RWPE2 (cell line): ENCODE measurements around the gene LYSET.
A peak's percentile ranks its signal among the peaks of the same experiment; 100 is the strongest.
"Not testable (repeated sequence)": the region's sequence is repeated elsewhere in the genome, so short reads cannot be mapped to it uniquely, and the experiment has no call there.

ENCODE experiments used
- ATAC-seq: fragments of 200-7000 bp; cut with Tn5 transposase; 3 replicates; pipeline ENCODE4 v1.9.1; 2021; ENCODE audit warnings: low read depth
- DNase-seq: peaks from one replicate; pipeline ENCODE4 v3.0.0-alpha.2; 2020; ENCODE audit warnings: low spot score
- H3K27ac ChIP-seq: fragments of 450-650 bp; 2 replicates; pipeline ENCODE4 v1.5.1; 2017; ENCODE audit warnings: mild to moderate bottlenecking; ENCODE audit not compliant: poor library complexity, severe bottlenecking
- H3K27me3 ChIP-seq: fragments of 250-450 bp; sonication (Bioruptor Pico); 2 replicates; pipeline ENCODE4 v1.5.1; 2021; ENCODE audit warnings: mild to moderate bottlenecking, moderate library complexity; ENCODE audit not compliant: insufficient read depth, poor library complexity, severe bottlenecking
- H3K36me3 ChIP-seq: fragments of 250-450 bp; sonication (Bioruptor Pico); 2 replicates; pipeline ENCODE4 v1.5.1; 2020; ENCODE audit warnings: low read depth, mild to moderate bottlenecking, moderate library complexity
- H3K4me1 ChIP-seq: fragments of 250-450 bp; sonication (Bioruptor Pico); 2 replicates; pipeline ENCODE4 v1.5.1; 2021; ENCODE audit warnings: mild to moderate bottlenecking, moderate library complexity; ENCODE audit not compliant: insufficient read depth, poor library complexity, severe bottlenecking
- H3K4me3 ChIP-seq: fragments of 250-450 bp; sonication (Bioruptor Pico); 2 replicates; pipeline ENCODE4 v1.5.1; 2021; ENCODE audit warnings: mild to moderate bottlenecking, moderate library complexity; ENCODE audit not compliant: severe bottlenecking
- H3K9me3 ChIP-seq: fragments of 250-450 bp; sonication (Bioruptor Pico); 2 replicates; pipeline ENCODE4 v1.5.1; 2021; ENCODE audit warnings: mild to moderate bottlenecking, moderate library complexity; ENCODE audit not compliant: severe bottlenecking
- TF ChIP-seq, protein P1 (sequence below): fragments of 450-650 bp; IDR thresholded peaks from one replicate; pipeline ENCODE4 v1.5.1; 2017; ENCODE audit warnings: mild to moderate bottlenecking, moderate library complexity; ENCODE audit not compliant: poor library complexity, severe bottlenecking

LYSET gene

DNA sequence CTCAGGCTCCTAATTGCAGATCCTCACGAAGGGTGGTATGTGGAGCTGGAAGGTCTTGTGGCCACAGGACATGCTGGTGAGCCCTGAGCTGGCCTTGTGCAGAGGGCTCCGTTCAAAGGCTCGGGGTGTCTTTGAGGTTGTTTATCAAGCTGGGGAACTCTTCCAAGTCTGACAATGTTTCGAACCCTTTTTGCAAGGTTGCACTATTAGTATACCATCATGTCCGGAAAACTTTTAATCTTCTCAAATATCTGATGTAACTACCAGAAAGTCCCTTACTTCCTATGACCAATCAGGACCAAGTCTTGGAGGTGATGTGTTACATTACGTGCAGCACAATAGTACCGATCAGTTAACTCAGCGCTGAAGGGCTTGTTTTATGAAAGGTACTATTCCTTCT is 43.4 kb downstream of the LYSET start:
- no peak for DNase-seq
- peaks cover 44% of the 10 kb centered on the region for H3K36me3 ChIP-seq
- no peaks in the 10 kb centered on the region for H3K4me1 ChIP-seq

DNA sequence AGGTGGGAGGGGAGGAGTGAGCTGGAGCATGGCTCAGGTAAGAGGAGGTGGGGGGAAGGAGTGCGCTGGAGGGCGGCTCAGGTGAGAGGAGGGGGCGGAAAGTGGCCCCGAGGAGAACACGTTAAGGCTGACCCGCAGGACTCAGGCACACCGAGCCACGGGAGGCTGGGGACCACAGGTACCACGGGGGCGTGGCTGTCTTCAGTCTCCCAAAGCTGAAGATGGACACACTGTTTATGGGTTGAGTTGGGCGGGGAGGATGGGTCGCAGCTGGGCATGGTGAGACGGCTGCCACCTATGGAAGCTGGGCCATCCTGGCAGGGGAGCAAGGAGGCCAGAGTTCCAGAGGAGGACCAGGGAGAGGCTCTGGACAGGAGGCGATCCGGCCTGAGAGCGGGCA is 45.4 kb downstream of the LYSET start:
- ATAC-seq = no peak
- H3K27me3 ChIP-seq = no peaks in the 10 kb centered on the region
- TF ChIP-seq, protein P1, sequence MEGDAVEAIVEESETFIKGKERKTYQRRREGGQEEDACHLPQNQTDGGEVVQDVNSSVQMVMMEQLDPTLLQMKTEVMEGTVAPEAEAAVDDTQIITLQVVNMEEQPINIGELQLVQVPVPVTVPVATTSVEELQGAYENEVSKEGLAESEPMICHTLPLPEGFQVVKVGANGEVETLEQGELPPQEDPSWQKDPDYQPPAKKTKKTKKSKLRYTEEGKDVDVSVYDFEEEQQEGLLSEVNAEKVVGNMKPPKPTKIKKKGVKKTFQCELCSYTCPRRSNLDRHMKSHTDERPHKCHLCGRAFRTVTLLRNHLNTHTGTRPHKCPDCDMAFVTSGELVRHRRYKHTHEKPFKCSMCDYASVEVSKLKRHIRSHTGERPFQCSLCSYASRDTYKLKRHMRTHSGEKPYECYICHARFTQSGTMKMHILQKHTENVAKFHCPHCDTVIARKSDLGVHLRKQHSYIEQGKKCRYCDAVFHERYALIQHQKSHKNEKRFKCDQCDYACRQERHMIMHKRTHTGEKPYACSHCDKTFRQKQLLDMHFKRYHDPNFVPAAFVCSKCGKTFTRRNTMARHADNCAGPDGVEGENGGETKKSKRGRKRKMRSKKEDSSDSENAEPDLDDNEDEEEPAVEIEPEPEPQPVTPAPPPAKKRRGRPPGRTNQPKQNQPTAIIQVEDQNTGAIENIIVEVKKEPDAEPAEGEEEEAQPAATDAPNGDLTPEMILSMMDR = no peak
- no peak overlapping the region for H3K4me3 ChIP-seq
- H3K36me3 ChIP-seq = peaks cover 29% of the 10 kb centered on the region
- H3K4me1 ChIP-seq = no peaks in the 10 kb centered on the region
- H3K9me3 ChIP-seq = no peaks in the 10 kb centered on the region
- no peak for DNase-seq
- no peak overlapping the region for H3K27ac ChIP-seq

More for the DNA sequence above, 43.4 kb downstream of the LYSET start:
- Histone ChIP-seq H3K27me3 (no peaks in the 10 kb centered on the region), H3K4me3 (no peak overlapping the region), H3K9me3 (no peaks in the 10 kb centered on the region), H3K27ac (no peak overlapping the region)
- TF ChIP-seq, protein P1 = no peak
- ATAC-seq = no peak

DNA sequence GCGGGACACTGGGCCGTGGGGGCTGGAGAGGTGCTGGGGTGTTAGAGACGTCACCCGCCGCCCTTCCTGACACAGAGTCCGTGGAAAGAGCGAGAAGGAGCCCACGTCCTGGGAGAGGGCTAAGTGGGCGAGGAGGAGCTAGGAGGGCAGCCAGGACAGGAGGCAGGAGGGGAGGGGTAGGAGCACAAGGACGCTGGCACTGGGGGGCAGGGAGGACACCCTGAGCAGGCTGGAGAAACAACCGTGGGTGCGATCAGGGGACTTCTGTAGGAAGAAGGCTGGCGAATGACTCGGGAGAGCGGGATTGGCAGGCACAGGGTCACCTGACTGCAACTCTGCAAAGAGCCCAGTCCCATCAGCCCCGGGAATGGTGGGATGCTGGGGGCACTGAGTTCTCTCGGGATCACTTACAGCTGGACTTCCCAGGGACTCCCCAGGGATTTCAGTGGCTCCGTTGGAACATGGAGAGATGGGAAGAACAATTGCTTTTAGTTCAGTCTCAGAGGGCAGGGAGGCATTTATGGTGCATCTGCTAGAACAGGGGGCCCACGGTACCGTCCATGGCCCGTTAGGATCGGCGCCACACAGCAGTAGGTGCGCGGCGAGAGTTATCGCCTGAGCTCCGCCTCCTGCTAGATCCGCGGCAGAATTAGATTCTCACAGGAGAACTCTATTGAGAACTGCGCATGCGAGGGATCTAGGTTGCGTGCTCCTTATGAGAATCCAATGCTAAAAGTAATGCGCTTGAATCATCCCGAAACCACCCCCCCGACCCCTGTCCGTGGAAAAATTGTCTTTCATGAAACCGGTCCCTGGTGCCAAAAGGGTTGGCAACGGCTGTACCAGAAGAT is 46.2 kb downstream of the LYSET start:
- Histone ChIP-seq H3K36me3 (peaks cover 21% of the 10 kb centered on the region), H3K4me1 (no peaks in the 10 kb centered on the region), H3K9me3 (no peaks in the 10 kb centered on the region), H3K4me3 (peak overlapping the region; percentile 27), H3K27me3 (no peaks in the 10 kb centered on the region), H3K27ac (no peak overlapping the region)
- ATAC-seq (peak; percentile 60), DNase-seq (no peak)
- TF ChIP-seq, protein P1 = no peak

DNA sequence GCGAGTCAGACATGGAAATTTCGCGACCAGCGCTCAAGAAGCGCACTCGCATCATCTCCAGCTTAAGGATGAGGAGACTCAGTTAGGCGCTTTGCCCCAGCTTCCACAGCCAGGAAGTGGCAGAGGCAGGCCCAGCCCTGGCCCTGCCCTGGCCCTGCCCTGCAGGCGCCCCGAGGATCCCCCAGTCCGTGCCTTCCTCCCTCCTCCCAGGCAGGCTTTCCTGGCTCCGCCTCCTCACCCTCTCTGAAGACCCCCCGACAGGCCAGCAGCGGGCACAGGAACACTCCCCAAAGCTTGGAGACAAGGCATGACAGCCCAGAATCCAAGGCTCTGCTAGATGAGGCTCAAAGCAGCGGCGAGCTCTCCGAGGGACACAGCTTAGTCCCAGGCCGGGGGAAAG is 47.0 kb downstream of the LYSET start:
- TF ChIP-seq, protein P1 = no peak
- H3K36me3 ChIP-seq = peaks cover 17% of the 10 kb centered on the region
- H3K27me3 ChIP-seq = no peaks in the 10 kb centered on the region
- H3K4me3 ChIP-seq = no peak overlapping the region
- no peaks in the 10 kb centered on the region for H3K4me1 ChIP-seq
- H3K9me3 ChIP-seq = no peaks in the 10 kb centered on the region
- DNase-seq = no peak
- no peak for ATAC-seq
- H3K27ac ChIP-seq = no peak overlapping the region

DNA sequence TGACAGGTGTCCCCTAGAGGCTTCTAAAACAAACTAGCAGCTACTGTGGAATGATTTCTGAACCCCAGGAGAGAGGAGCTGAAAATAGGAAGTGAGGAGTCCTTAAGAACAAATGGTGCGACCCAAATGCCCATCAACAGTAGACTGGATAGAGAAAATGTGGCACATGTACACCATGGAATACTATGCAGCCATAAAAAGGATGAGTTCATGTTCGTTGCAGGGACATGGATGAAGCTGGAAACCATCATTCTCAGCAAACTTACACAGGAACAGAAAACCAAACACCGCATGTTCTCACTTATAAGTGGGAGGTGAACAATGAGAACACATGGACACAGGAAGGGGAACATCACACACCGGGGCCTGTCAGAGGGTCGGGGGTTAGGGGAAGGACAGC is 48.0 kb downstream of the LYSET start:
- not testable (repeated sequence) for H3K27ac ChIP-seq, H3K9me3 ChIP-seq, ATAC-seq

More for the DNA sequence above, 48.0 kb downstream of the LYSET start:
- not testable (repeated sequence) for H3K36me3 ChIP-seq, H3K4me3 ChIP-seq, H3K4me1 ChIP-seq, H3K27me3 ChIP-seq, DNase-seq
